NOMO-1 (cell line): ENCODE data around the gene TMC2.

Source experiments
- DNase-seq, 2 experiments: peaks; one replicate each; lab custom pipeline; 2025; ENCODE audit not compliant: unreplicated experiment in 2 of 2; lab: John Stamatoyannopoulos, UW

TMC2 gene

DNA sequence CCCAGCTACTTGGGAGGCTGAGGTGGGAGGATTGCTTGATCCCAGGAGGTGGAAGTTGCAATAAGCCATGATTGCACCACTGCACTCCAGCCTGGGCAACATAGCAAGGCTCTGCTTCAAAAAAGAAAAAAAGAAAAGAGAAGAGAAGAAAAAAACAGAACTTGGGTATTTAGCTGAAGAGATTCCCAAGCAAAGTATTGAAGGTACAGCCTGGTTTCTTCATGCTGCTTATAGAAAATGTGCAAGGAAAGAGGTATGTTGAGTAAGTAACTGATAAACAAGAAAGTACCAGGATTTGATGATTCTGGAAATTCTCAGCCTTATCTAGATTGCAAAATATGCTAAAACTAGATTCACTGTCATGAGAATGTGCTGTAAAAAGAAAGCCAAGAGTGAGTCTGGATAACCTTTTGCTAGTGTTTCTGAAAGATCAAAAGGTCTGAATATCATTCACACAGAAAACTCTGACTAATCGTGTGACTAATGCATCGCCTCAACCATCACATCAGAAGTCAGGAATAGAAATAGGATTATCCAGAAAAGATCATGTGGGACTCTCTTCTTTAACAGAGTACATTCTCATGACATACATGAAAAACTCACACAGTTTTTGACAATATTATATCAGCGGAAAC, 83.7 kb downstream of the TMC2 start:
- DNase-seq: no peak

DNA sequence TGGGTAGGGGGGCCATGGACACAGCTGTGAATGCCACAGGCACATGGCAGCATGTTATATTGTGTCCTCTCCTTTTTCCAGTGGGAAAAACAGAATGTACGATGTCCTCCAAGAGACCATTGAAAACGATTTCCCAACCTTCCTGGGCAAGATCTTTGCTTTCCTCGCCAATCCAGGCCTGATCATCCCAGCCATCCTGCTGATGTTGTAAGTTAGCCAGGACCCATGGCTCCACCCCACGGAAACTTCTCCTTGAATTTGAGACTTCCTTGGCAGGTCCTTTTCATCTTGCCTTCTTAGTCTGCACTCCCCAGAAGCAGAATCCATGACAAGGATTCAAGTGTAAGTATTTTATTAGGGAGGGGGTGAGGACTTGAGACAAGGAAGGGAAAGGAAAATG, 87.8 kb downstream of the TMC2 start:
- no peak for DNase-seq

DNA sequence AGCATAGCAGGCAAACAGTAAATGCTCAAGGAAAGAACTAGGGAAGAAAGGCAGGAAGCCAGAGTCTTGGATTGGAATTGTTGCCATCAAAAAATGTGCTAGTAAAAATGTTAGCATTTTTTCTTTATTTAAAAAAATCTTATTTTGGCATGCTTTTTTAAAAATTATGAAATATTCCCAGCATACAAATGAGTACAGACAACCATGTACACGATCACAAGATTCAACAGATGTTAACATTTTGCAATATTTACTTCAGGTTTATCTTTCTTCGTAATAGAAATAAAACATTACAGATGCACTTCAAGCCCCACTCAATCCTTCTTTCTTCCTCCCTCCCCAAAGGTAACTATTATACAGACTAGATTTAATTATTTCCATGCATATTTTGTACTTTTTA, 88.7 kb downstream of the TMC2 start:
- DNase-seq: no peak

DNA sequence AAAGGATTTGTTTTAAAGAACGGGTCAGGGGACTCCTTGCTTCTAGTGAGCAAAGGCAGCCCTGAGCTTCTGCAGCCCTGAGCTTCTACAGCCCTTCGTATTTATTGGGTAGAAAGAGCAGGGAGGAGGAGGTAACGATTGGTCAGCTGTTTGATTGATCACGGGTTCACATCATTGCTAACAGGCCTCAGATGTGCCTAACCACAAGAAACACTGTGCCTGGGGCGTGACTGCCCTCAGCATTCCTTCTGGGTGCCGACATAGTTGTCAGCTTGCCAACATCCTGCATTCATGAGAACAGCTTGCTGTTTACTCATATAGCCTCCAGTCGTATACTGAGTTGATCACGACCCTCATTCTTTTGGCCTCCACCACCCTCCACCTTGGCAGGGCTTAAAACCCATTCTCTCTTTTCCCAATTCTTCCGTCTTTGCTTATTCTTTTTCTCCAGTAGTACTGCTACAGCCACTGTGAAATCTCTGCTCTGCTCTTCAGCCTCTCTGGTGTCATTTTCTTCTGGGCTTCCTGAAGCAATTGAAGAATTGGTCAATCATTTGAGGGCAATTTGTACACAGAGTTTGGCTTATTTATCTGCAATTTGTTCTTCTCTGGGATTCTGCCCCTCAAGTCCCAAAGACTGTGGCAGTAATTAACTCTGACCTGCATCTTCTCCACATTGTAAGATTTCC, 90.6 kb downstream of the TMC2 start:
- DNase-seq: no peak

DNA sequence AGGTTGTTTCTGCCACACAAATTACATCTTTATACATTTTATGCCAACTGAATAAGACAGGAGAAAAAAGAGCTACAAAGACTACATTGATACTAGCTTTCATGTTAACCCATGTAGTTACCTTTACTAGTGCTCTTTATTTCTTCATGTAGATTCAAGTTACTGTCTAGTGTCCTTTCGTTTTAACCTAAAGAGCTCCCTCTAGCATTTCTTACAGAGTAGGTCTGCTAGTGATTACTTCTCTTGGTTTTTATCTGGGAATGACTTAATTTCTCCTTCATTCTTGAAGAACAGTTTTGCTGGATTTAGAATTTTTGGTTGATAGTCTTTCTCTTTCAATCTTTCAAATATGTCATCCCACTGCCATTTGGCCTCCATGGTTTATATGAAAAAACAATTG, 94.9 kb downstream of the TMC2 start:
- no peak for DNase-seq

DNA sequence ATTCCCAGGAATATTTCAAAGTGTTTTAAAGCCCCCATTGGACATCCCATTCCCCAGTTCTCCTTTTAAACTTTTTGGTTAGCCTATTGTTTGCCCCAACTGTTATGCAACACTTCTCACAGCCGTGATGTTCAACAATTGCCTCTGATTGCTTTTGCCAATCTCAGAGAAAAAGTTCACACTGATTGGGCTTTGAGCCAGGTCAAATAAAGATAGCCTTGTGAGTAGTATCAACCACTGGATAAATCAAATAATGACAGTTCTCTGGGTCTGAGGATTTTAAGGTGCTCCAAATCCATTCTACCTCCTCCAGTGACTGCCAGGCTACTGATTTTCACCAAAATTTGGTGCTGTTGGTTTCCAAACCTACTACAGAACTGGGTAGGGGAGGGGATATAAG, 97.0 kb downstream of the TMC2 start:
- no peak for DNase-seq

DNA sequence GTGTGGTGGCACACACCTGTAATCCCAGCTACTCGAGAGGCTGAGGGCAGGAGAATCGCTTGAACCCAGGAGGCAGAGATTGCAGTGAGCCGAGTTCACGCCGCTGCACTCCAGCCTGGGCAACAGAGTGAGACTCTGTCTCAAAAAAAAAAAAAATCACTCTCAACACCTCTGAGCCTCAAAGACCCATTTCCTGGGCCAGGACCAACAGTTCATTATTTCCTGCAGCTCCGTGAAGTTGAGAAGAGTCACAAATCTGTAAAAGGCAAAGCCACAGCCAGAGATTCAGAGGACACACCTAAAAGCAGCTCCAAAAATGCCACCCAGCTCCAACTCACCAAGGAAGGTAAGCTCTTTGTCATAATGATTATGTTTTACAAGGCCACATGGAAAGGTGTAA, 100.9 kb downstream of the TMC2 start:
- DNase-seq: no peak

DNA sequence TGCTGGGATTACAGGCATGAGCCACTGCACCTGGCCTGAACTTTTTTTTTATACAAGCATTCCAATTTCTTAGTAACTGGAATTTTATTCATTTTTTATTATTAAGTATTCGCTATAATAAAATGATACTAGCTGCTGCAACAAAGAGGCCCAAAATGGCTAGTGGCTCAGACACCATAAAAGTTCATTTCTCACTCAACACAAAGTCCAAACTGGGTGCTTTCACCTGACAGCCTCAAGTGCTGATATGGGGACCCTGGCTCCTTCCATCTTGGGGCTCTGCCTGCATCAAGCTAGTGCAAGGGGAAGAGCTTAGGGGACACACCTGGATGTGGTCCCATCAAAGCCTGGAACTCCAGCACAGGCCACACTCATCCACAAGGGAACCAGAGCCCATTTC, 103.9 kb downstream of the TMC2 start:
- no peak for DNase-seq

DNA sequence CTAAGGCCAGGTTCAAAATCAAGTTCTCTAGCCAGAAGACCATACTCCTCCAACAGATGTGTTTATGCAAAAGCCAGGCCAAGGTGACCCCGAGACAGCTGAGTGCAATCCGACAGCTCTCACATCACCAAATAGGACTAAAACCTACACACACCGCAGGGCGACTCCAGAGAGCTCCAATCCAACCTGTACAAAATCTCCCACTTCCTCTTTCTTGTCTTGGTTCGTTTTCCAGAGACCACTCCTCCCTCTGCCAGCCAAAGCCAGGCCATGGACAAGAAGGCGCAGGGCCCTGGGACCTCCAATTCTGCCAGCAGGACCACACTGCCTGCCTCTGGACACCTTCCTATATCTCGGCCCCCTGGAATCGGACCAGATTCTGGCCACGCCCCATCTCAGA, 104.5 kb downstream of the TMC2 start:
- no peak for DNase-seq

DNA sequence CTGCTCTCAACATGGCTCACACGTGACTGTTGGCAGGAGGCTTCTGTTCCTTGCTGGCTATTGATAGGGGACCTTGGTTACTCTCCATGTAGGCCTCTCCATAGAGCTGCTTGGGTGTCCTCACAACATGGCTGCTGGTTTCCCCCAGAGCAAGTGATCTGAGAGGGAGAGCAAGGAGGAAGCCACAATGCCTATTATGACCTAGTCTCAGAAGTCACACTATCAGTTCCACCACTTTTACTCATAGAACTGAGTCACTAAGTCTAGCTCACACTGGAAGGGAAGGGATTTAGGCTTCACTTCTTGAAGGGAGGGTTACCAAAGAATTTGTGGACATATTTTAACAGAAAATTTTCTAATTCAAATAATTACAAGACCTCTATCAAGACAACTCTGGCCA, 107.3 kb downstream of the TMC2 start:
- no peak for DNase-seq

DNA sequence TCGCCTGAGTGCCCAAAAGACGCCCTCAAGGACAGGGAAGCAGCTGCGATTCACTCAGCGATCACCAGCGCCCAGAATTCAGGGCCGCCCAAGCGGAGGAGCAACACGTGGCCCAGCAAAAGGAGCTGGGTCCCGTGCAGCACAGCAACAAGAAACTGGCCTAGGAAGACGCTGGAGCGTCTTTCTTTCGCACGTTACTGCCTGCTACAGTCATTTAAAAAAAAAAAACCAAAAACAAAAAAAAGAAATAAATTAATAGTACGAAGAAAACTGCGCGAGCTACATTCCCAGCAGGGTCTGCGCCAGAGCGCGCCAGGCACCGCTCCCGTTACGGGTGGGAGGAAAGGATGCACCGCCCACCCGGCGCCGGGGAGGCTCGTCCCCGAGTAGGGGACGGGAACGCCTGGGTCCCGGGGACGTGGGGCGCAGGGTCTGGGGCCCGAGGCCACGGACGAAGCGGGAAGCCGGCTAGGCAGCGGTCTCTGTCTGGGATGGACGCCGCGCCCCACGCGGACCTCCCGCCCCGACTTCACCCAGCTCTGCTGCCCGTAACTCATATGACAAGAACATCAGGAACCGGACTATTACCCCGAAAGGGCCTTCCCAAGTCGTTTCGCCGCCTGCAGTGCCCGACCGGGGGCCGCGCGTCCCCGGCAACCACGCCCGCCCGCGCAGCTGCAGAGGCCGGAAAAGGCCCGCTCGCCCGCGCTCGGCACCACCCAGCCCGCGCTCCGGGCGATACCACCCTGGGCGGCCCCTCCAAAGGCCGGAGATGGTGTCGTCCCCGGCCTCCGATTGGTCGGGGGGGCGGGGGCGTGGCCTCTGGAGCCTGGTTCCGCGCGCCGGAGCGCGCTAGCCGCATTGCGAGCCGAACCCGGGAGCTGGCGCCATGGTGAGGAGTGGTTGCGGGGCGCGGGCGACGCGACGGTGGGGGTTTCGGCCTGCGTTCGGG, 115.7 kb downstream of the TMC2 start, which contains the start of gene NOP56:
TSS of gene NOP56 (plus strand) at position 861 of the 952 bp plus-strand sequence. CDS start at position 890, 29 bp downstream.
- DNase-seq: peak; percentile 81 to 89

DNA sequence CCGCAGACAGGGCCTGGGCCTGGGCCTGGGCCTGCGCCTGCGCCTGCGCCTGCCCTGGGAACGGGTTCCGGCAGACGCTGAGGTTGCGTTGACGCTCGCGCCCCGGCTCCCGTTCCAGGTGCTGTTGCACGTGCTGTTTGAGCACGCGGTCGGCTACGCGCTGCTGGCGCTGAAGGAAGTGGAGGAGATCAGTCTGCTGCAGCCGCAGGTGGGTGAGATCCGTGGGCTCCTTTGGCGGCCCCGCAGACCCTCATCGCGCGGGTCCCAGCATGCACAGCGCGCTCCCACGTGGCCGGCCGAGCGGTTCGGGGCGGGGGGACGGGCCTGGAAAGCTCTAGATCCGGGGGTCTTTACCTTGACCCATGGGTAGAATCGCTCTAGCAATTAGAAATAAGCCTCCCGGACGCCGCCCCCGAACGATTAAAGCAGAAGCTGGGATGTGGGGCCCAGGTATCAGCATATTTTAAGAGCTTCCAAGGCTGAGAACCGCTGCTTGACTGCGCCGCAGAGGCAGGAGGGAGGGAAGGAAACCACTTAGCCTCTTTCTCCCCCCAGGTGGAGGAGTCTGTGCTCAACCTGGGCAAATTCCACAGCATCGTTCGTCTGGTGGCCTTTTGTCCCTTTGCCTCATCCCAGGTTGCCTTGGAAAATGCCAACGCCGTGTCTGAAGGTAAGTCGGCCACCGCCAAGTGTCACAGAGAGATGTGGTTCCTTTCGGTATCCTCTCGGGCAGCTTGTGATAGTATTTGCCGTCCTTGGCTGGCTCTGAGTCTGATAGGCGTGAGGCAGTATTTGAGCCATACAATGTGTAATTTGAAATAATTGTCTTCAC, 116.6 kb downstream of the TMC2 start:
- DNase-seq: peak in 1 of 2 experiments; percentile 34

DNA sequence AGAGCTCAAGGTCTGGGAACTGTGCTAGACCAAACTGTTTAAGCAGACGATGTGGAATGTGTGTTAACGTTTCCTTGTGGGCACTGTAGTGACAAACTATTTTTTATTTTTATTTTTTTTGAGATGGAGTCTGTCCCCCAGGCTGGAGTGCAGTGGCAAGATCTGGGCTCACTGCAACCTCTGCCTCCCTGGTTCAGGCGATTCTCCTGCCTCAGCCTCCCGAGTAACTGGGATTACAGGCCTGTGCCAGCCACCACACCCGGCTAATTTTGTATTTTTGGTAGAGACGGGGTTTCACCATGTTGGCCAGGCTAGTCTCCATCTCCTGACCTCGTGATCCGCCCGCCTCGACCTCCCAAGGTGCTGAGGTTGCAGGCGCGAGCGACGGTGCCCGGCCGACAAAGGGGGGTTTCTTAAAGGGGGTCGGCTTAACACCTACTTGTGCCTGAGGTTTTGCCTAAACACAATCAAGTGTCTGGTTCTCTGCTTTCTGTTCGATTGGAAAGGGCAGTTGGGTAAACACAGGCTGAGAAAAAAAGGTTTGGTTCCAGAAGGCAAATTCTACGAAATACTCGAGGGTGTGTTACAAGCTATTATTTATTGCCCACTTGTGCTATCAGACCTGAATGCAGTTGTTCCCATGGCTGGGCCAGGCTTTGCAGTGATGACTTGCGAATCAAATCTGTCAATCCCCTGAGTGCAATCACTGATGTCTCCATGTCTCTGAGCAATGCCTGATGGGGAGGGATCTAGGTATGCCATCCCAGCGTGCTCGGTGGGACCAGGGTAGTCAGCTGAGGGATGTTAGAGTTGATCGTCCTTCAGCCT, 117.4 kb downstream of the TMC2 start:
- no peak for DNase-seq

DNA sequence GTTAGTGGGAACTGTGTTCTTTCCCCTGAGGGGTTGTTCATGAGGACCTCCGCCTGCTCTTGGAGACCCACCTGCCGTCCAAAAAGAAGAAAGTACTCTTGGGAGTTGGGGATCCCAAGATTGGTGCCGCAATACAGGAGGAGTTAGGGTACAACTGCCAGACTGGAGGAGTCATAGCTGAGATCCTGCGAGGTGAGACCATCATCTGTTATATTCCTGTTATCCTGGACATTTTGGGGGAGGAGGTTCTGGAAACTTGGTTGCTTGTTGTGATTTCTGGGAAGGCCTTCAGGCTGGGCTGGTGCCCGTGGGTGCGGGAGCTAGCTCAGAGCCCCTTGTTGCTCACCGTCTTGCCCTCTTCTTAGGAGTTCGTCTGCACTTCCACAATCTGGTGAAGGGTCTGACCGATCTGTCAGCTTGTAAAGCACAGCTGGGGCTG, 118.0 kb downstream of the TMC2 start:
- DNase-seq: no peak

DNA sequence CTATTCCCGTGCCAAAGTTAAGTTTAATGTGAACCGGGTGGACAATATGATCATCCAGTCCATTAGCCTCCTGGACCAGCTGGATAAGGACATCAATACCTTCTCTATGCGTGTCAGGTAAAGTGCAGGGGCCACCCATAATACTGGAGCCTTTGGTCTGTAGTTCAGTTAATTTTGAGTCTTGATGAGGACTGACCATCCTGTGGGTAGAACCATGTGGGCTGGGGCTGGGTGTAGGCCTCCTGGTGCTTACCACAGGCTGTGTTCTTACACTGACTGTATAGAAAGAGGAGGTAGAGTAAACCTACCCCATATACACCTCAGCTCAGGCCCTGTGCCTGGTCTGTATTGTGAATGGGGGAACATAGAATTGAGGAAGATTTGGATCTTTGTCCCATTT, 118.5 kb downstream of the TMC2 start:
- DNase-seq: no peak

DNA sequence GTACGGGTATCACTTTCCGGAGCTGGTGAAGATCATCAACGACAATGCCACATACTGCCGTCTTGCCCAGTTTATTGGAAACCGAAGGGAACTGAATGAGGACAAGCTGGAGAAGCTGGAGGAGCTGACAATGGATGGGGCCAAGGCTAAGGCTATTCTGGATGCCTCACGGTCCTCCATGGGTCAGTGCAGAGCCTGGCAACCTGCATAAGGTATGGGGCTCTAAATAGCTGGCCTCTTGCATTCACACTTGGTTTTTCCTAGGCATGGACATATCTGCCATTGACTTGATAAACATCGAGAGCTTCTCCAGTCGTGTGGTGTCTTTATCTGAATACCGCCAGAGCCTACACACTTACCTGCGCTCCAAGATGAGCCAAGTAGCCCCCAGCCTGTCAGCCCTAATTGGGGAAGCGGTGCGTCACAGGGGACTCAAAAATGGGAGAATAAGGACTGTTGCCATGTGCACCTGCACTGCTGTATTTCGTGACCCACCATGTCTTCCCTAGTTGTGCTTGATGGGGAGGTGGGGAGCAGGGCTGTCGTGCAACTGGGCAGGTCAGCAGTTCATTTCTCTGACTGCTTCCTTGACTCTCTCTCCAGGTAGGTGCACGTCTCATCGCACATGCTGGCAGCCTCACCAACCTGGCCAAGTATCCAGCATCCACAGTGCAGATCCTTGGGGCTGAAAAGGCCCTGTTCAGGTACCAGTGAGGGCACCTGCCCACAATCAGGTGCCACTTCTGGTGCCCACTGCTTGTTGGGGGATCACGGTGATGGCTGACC, 119.2 kb downstream of the TMC2 start:
- no peak for DNase-seq

DNA sequence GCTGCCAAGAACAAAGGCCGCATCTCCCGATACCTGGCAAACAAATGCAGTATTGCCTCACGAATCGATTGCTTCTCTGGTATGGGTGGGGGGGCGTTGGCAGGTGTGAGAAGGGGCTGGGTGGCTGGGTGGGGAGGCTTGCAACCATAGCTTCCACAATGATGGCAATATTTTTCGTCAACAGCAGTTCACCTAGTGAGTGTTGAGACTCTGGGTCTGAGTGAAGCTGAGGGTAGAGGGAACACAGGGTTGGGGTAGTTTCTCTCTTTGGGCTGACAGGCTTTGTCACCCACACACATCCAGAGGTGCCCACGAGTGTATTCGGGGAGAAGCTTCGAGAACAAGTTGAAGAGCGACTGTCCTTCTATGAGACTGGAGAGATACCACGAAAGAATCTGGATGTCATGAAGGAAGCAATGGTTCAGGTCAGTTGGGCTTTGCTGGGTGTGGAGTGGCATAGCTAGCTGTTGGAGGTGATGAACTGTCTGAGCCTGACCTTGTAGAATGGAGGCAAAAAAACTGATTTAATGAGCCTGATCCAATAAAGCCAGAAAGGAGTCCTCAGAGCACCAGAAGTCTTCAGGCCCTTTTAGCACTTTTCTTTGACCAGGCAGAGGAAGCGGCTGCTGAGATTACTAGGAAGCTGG, 120.2 kb downstream of the TMC2 start:
- DNase-seq: no peak

DNA sequence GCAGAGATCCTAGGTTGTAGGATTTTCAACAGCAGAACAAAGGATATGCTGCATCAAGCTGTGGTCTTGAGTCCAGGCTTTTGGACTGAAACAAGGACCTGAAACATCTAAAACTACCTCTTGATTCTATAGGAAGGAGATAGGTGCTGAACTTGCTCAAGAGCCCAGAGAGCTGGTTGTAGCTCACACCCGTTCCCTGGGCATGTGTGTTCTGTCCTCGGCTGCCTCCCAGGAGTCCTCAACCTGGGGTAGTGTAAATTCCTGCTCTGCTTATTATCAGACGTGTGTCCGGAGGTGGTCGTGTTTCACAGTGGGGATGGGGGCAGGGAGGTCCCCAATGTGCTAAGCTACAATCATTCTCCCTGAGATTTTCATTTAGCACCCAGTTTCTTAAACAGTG, 120.9 kb downstream of the TMC2 start:
- no peak for DNase-seq
